Activated naive CD8-positive, alpha-beta T cell treated with anti-CD3 and anti-CD28 coated beads, Interleukin-2, amount 50 U/mL, for 24 hours (primary cell): ENCODE results near the gene PRDM2.

Source experiments
- ATAC-seq: fragments of 150-1000 bp; cut with Tn5 transposase; one replicate; pipeline ENCODE4 v1.10.0; 2021
- DNase-seq: peaks from one replicate; pipeline ENCODE4 v3.0.0; 2021
- H3K27ac Mint-ChIP-seq: one replicate; pipeline ENCODE4 v1.8.0; 2021; ENCODE audit warnings: mild to moderate bottlenecking, mixed read lengths
- H3K27me3 Mint-ChIP-seq: one replicate; pipeline ENCODE4 v1.8.0; 2021; ENCODE audit warnings: mixed read lengths
- H3K36me3 Mint-ChIP-seq: one replicate; pipeline ENCODE4 v1.8.0; 2021; ENCODE audit warnings: low read depth, mixed read lengths
- H3K4me1 Mint-ChIP-seq: one replicate; pipeline ENCODE4 v1.8.0; 2021; ENCODE audit warnings: mixed read lengths
- H3K4me3 Mint-ChIP-seq: one replicate; pipeline ENCODE4 v1.8.0; 2021; ENCODE audit warnings: mild to moderate bottlenecking, moderate library complexity, mixed read lengths
- H3K9me3 Mint-ChIP-seq: one replicate; pipeline ENCODE4 v1.8.0; 2021; ENCODE audit warnings: mixed read lengths

Gene PRDM2

GRCh38 chr1:13794231-13795187 lies 94.5 kb downstream of the PRDM2 start:
- H3K36me3 Mint-ChIP-seq = peaks cover 34% of the 10 kb centered on the region
- DNase-seq (no peak), ATAC-seq (peak; percentile 59)
- peaks cover 72% of the 10 kb centered on the region for H3K4me1 Mint-ChIP-seq
- no peaks in the 10 kb centered on the region for H3K27me3 Mint-ChIP-seq
- peak overlapping the region; percentile 81 for H3K27ac Mint-ChIP-seq
- H3K4me3 Mint-ChIP-seq = peak overlapping the region; percentile 35
- no peaks in the 10 kb centered on the region for H3K9me3 Mint-ChIP-seq

DNA sequence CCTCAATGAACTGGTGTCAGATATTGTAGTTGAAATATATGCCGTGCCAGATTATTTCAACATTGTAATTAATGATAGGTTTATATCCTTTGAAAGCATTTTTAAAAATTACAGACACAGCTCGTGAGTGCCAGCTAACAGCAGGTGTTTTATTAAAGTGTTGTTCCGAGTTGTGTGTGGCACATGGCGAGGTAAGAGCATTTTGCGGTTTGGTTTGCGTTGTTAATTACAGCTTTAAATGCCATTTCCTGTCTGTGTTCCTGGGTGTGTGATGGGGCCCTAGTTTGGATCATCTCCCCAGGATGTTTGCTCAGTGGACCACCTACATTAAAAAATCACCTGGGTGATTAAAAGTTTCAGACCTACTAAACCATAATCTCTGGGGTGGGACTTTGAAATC lies 97.4 kb downstream of the PRDM2 start:
- Mint-ChIP-seq H3K4me1 (peaks cover 57% of the 10 kb centered on the region), H3K9me3 (no peaks in the 10 kb centered on the region), H3K27ac (peak overlapping the region; percentile 35), H3K36me3 (peaks cover 31% of the 10 kb centered on the region), H3K4me3 (no peak overlapping the region), H3K27me3 (no peaks in the 10 kb centered on the region)
- ATAC-seq = no peak
- DNase-seq = no peak

DNA sequence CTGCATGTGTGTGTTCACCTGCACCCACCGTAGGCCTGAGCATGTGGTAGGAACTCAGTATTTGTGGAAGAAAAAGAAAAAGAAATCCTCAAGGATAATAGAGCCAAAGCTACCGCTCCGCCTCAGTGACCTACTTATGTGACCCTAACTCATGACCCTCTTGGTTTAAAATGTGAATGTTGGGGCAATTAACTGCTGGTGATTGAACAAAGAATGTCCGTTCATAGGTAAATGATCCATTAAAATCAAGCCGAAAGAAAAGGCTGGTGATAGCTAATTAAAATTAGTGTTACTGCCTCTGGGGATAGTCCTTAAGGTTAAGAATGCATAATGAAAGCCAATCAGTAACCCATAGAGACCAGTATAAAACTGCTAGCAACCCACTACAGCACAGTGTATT lies 98.1 kb downstream of the PRDM2 start:
- Mint-ChIP-seq H3K36me3 (peaks cover 26% of the 10 kb centered on the region), H3K27me3 (no peaks in the 10 kb centered on the region), H3K4me3 (no peak overlapping the region), H3K27ac (no peak overlapping the region), H3K9me3 (no peaks in the 10 kb centered on the region), H3K4me1 (peaks cover 50% of the 10 kb centered on the region)
- DNase-seq = no peak
- no peak for ATAC-seq

DNA sequence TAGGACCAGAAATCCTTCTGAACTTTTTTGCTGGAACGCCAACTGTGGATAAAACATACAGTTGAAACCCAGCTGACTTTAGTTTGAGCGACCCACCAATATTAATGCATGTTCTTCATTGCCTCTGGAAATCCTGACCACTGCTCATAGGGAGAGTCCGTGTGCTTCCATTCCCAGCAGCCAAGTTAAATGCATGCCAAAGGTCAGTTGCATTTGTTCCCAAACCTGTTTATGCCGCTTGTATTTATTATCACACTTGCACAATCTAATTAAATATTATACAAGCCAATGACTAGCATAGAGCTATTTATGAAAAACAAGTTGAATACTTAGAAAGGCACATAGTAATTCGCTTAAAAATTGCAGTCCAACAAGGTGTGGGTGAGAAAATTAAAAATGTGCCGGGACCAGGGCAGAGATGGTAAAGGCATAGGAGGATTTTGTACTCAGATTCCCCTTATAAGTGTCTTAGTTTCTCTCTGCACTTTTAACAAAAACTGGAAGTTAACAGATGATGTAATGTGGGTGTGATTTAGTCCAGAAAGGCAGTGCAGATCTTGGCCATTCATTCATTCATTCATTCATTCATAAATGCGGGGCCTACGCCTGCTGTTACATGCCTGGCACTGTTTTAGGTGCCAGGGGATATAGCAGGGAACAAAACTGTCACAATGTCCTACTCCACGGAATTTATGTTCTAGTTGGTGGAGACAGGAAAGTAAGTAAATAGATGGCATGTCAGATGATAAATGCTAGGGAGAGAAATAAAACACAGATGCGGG lies 99.7 kb downstream of the PRDM2 start:
- peak overlapping the region; percentile 30 for H3K27ac Mint-ChIP-seq
- ATAC-seq (no peak), DNase-seq (no peak)
- peaks cover 18% of the 10 kb centered on the region for H3K36me3 Mint-ChIP-seq
- H3K4me1 Mint-ChIP-seq = peaks cover 34% of the 10 kb centered on the region
- H3K27me3 Mint-ChIP-seq = no peaks in the 10 kb centered on the region
- no peak overlapping the region for H3K4me3 Mint-ChIP-seq
- no peaks in the 10 kb centered on the region for H3K9me3 Mint-ChIP-seq

GRCh38 chr1:13801232-13801631 lies 101.2 kb downstream of the PRDM2 start:
- Mint-ChIP-seq H3K4me3 (no peak overlapping the region), H3K36me3 (peaks cover 11% of the 10 kb centered on the region), H3K27ac (no peak overlapping the region), H3K9me3 (no peaks in the 10 kb centered on the region), H3K27me3 (no peaks in the 10 kb centered on the region), H3K4me1 (peaks cover 19% of the 10 kb centered on the region)
- DNase-seq = no peak
- no peak for ATAC-seq

DNA sequence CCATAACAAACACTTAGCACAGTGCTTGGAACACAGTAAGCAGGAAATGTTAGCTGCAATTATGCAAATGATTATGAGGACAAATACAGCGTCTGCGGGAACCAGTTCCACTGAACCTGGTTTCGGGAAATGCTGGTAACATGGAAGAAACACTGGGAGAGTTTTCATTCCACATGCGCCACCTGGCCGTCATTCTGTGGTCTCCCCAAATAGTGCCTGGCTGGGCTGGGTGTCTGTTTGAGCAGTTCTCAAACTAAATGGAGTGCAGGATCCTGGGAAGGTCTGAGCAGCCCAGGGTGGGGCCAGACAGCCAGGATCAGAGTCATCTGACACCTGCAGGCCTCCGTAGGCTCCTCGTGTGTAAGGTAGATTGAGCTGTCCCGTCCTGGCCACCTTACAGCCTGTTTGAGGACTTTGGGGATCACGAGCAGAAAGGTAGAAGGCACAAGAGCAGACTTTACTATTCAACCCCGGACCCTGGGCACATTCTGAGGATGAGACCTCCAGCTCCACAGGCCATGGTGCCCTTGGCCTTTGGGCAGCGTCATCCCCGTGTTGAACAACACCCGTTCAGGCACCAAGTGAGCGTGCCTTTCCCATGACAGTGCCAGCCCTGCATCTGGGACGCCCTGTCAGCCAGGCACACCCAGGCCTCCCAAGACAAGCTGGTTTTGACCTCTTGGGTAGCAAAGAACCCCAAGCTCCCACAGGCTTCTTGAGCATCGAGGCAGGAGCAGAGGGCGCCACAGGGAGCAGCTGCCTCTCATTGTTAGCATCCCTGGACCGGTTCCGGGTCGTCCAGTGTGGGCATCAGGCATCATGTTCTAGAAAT lies 101.9 kb downstream of the PRDM2 start:
- Mint-ChIP-seq H3K27ac (no peak overlapping the region), H3K4me1 (peaks cover 13% of the 10 kb centered on the region), H3K36me3 (peaks cover 11% of the 10 kb centered on the region)

GRCh38 chr1:13802782-13803545 lies 103.0 kb downstream of the PRDM2 start:
- no peak for ATAC-seq
- H3K4me3 Mint-ChIP-seq = no peak overlapping the region
- no peak overlapping the region for H3K27ac Mint-ChIP-seq

More for the DNA sequence above, 101.9 kb downstream of the PRDM2 start:
- ATAC-seq = no peak
- DNase-seq = no peak
- Mint-ChIP-seq H3K27me3 (no peaks in the 10 kb centered on the region), H3K9me3 (no peaks in the 10 kb centered on the region), H3K4me3 (no peak overlapping the region)

DNA sequence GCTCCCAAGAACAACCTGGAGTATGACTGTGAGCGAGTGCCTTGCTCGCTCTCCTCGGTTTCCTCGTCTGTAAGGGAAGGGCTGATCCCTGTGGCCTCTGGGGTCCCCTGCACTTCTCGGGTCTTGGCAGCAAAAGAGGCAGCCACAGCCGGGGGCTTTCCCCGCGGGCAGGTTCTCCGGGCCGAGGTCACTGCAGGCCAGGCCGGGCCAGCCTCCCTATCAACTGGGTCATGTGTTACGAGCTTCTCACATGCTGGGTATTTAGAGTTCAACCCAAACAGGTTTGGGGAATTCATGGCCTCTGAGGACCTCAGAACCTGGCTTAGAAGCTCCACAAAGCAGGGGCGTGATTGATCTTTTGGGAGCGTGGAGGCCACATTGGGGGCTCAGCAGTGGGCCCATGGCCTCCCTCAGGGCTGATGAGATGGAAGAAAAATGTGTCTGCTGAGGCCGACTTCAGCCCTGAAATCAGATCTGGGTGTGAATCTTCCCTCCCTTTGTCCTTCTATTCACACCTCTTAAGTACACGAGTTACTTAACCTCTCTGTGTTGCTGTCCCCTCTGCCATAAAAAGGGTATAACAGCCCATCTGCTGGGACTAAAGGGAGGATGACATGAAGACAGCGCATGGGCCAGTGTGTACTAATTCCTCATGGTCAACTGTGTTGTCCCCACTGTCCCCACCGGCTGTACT lies 103.7 kb downstream of the PRDM2 start:
- DNase-seq (no peak), ATAC-seq (no peak)
- no peak overlapping the region for H3K27ac Mint-ChIP-seq
- peaks cover 6% of the 10 kb centered on the region for H3K36me3 Mint-ChIP-seq
- peaks cover 5% of the 10 kb centered on the region for H3K4me1 Mint-ChIP-seq
- H3K4me3 Mint-ChIP-seq = no peak overlapping the region
- H3K9me3 Mint-ChIP-seq = no peaks in the 10 kb centered on the region
- no peaks in the 10 kb centered on the region for H3K27me3 Mint-ChIP-seq

More at GRCh38 chr1:13802782-13803545, 103.0 kb downstream of the PRDM2 start:
- Mint-ChIP-seq H3K27me3 (no peaks in the 10 kb centered on the region), H3K9me3 (no peaks in the 10 kb centered on the region), H3K36me3 (peaks cover 9% of the 10 kb centered on the region), H3K4me1 (peaks cover 2% of the 10 kb centered on the region)
- no peak for DNase-seq

GRCh38 chr1:13804240-13804633 lies 104.2 kb downstream of the PRDM2 start:
- no peaks in the 10 kb centered on the region for H3K27me3 Mint-ChIP-seq
- no peak overlapping the region for H3K27ac Mint-ChIP-seq
- no peak overlapping the region for H3K4me3 Mint-ChIP-seq
- no peak for ATAC-seq
- peaks cover 9% of the 10 kb centered on the region for H3K4me1 Mint-ChIP-seq
- H3K9me3 Mint-ChIP-seq = no peaks in the 10 kb centered on the region
- no peak for DNase-seq
- peaks cover 2% of the 10 kb centered on the region for H3K36me3 Mint-ChIP-seq

GRCh38 chr1:13805431-13805830 lies 105.4 kb downstream of the PRDM2 start:
- no peaks in the 10 kb centered on the region for H3K9me3 Mint-ChIP-seq
- H3K27me3 Mint-ChIP-seq = no peaks in the 10 kb centered on the region
- peaks cover 19% of the 10 kb centered on the region for H3K4me1 Mint-ChIP-seq
- no peak overlapping the region for H3K4me3 Mint-ChIP-seq
- H3K27ac Mint-ChIP-seq = no peak overlapping the region
- ATAC-seq = no peak
- no peak for DNase-seq
- H3K36me3 Mint-ChIP-seq = no peaks in the 10 kb centered on the region

GRCh38 chr1:13806108-13806507 lies 106.1 kb downstream of the PRDM2 start:
- Mint-ChIP-seq H3K4me1 (peaks cover 19% of the 10 kb centered on the region), H3K36me3 (no peaks in the 10 kb centered on the region), H3K27ac (no peak overlapping the region), H3K27me3 (no peaks in the 10 kb centered on the region), H3K9me3 (no peaks in the 10 kb centered on the region), H3K4me3 (no peak overlapping the region)
- DNase-seq (no peak), ATAC-seq (no peak)

- H3K27ac Mint-ChIP-seq = no peak overlapping the region
- peaks cover 23% of the 10 kb centered on the region for H3K4me1 Mint-ChIP-seq
- ATAC-seq (no peak), DNase-seq (no peak)
- H3K4me3 Mint-ChIP-seq = no peak overlapping the region
- H3K36me3 Mint-ChIP-seq = no peaks in the 10 kb centered on the region
- H3K27me3 Mint-ChIP-seq = no peaks in the 10 kb centered on the region
- H3K9me3 Mint-ChIP-seq = no peaks in the 10 kb centered on the region
Measured at GRCh38 chr1:13807209-13807608, 107.2 kb downstream of the PRDM2 start.

DNA sequence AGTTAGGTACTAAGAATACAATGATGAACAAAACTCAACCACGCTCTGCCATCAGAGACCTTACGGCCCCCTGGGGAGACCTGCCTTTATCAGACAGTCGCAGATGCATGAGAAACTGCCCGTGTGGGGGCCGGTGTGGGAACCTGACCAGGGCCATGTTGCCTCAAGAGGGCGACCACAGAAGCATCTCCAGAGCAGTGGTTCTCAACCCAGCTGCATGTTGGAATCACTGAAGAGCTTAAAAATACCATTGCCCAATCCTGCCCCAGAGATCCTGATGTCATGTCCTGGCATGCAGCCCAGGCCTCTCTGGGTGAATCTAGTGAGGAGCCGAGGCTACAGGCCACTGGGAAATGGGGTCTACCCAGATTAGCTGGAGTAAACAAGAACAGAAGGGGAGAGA lies 108.7 kb downstream of the PRDM2 start:
- Mint-ChIP-seq H3K4me1 (peaks cover 23% of the 10 kb centered on the region), H3K27me3 (no peaks in the 10 kb centered on the region), H3K36me3 (no peaks in the 10 kb centered on the region), H3K4me3 (no peak overlapping the region), H3K27ac (no peak overlapping the region), H3K9me3 (no peaks in the 10 kb centered on the region)
- no peak for ATAC-seq
- DNase-seq = no peak
